HG03354 (cell line): Measurements from ENCODE around the gene ABTB1.
"Not testable (repeated sequence)": the region's sequence is repeated elsewhere in the genome, so short reads cannot be mapped to it uniquely, and the experiment has no call there.

Source experiments
- ATAC-seq: cut with Tn5 transposase; IDR thresholded peaks from one replicate; pipeline ENCODE4 v1.9.1; 2021; ENCODE audit warnings: mild to moderate bottlenecking; ENCODE audit not compliant: unreplicated experiment, poor library complexity, severe bottlenecking

Gene ABTB1

GRCh38 chr3:127670229-127670559 is 2.6 kb upstream of the ABTB1 start:
- no peak for ATAC-seq

GRCh38 chr3:127670761-127671522 is 1.8 kb upstream of the ABTB1 start:
- no peak for ATAC-seq

GRCh38 chr3:127671523-127672428 is 976 bp upstream of the ABTB1 start:
- ATAC-seq, result peak; percentile 24

GRCh38 chr3:127673191-127674100 is 694 bp downstream of the ABTB1 start:
- ATAC-seq, result peak; percentile 44

- no peak for ATAC-seq
Measured at GRCh38 chr3:127674101-127674721, 1.5 kb downstream of the ABTB1 start.

GRCh38 chr3:127674790-127675189 is 2.0 kb downstream of the ABTB1 start:
- no peak for ATAC-seq

- no peak for ATAC-seq
Measured at GRCh38 chr3:127675651-127676391, 3.1 kb downstream of the ABTB1 start.

GRCh38 chr3:127676456-127676855 is 3.7 kb downstream of the ABTB1 start:
- no peak for ATAC-seq

- ATAC-seq, result no peak
Measured at GRCh38 chr3:127676921-127677351, 4.2 kb downstream of the ABTB1 start.

- ATAC-seq, result no peak
Measured at GRCh38 chr3:127677541-127678314, 5.0 kb downstream of the ABTB1 start.

GRCh38 chr3:127678315-127678599 is 5.5 kb downstream of the ABTB1 start:
- no peak for ATAC-seq

GRCh38 chr3:127678611-127679533 is 6.1 kb downstream of the ABTB1 start:
- ATAC-seq, result no peak

- ATAC-seq, result no peak
Measured at GRCh38 chr3:127679534-127680145, 6.9 kb downstream of the ABTB1 start.

GRCh38 chr3:127680146-127680661 is 7.5 kb downstream of the ABTB1 start:
- ATAC-seq, result no peak

- ATAC-seq, result no peak
Measured at GRCh38 chr3:127680798-127681221, 8.1 kb downstream of the ABTB1 start.

GRCh38 chr3:127682175-127682554 is 9.4 kb downstream of the ABTB1 start:
- ATAC-seq, result not testable (repeated sequence)

GRCh38 chr3:127682561-127682960 is 9.8 kb downstream of the ABTB1 start:
- ATAC-seq, result no peak
